B cell (primary cell): ENCODE data around the gene MDGA2. TPM values are rescaled to one million over a fixed set of nuclear protein-coding genes. Genes with fewer than 3 reads are reported as not detected.

ENCODE experiments used
- ATAC-seq: fragments of 200-7000 bp; cut with Tn5 transposase; one replicate; pipeline ENCODE4 v1.10.0; 2021; ENCODE audit warnings: low read depth, mild to moderate bottlenecking, moderate number of reproducible peaks, moderate library complexity
- CTCF ChIA-PET: fragments of 350-600 bp; sonication (Branson Sonifier 250); formaldehyde crosslinking; loops from one replicate; lab custom pipeline; 2021; ENCODE audit warnings: antibody characterized with exemption, inconsistent platforms; lab: Charles Lee
- POLR2A ChIA-PET: fragments of 350-600 bp; sonication (Branson Sonifier 250); formaldehyde crosslinking; loops from one replicate; lab custom pipeline; 2021; ENCODE audit warnings: antibody characterized with exemption; lab: Charles Lee
- DNase-seq: peaks from one replicate; pipeline ENCODE4 v3.0.0; 2013
- H2AFZ ChIP-seq: 2 replicates; pipeline ENCODE4 v1.6.1; 2012; ENCODE audit warnings: mild to moderate bottlenecking, low read depth, low read length; ENCODE audit not compliant: insufficient read depth, poor library complexity, severe bottlenecking
- H3K27ac ChIP-seq, 2 donors: 1 replicate in 1 of 2; 2 replicates in 1 of 2; pipeline ENCODE4 v1.5.1; 2012 to 2013; ENCODE audit warnings: low read length in 2 of 2, mild to moderate bottlenecking in 2 of 2, moderate library complexity in 1 of 2
- H3K27me3 ChIP-seq, 4 experiments: fragments of 200-600 bp in 1 of 4; sonication (generic) in 1 of 4; replicated peaks in 1 of 4; 1 replicate in 2 of 4; 2 replicates in 2 of 4; pipeline versions ENCODE4 v1.6.1 to v1.7.0; 2013 to 2016; ENCODE audit warnings: low read length in 3 of 4, mild to moderate bottlenecking in 2 of 4, mixed read lengths in 1 of 4, moderate library complexity in 1 of 4; ENCODE audit not compliant: insufficient read depth in 4 of 4, control insufficient read depth in 3 of 4; ENCODE audit errors: control extremely low read depth in 1 of 4
- H3K36me3 ChIP-seq, 2 experiments: replicated peaks in 1 of 2; 1 replicate in 1 of 2; 2 replicates in 1 of 2; pipeline versions ENCODE4 v1.6.1 to v1.7.1; 2013; ENCODE audit warnings: low read length in 1 of 2; ENCODE audit not compliant: insufficient read depth in 2 of 2, control insufficient read depth in 1 of 2; ENCODE audit errors: control extremely low read depth in 1 of 2, extremely low read depth in 1 of 2
- H3K4me1 ChIP-seq, 2 donors: fragments of 200-600 bp in 1 of 2; sonication (generic) in 1 of 2; 1 replicate in 1 of 2; 2 replicates in 1 of 2; pipeline versions ENCODE4 v1.5.1 to v1.6.1; 2013 to 2017; ENCODE audit warnings: low read length in 2 of 2; ENCODE audit not compliant: control insufficient read depth in 2 of 2, insufficient read depth in 2 of 2
- H3K4me2 ChIP-seq: replicated peaks from 2 replicates; pipeline ENCODE3; 2012; ENCODE audit warnings: mild to moderate bottlenecking, low read depth, low read length; ENCODE audit not compliant: poor library complexity, severe bottlenecking
- H3K4me3 ChIP-seq, 5 experiments: fragments of 200-600 bp in 1 of 5; sonication (generic) in 1 of 5; 1 replicate in 3 of 5; 2 replicates in 2 of 5; pipeline versions ENCODE4 v1.5.1 to v1.7.0; 2011 to 2016; ENCODE audit warnings: low read length in 4 of 5, mild to moderate bottlenecking in 4 of 5, low read depth in 2 of 5, control low read depth in 1 of 5, moderate library complexity in 1 of 5; ENCODE audit not compliant: insufficient read depth in 1 of 5; ENCODE audit errors: control extremely low read depth in 1 of 5, extremely low read depth in 1 of 5
- H3K79me2 ChIP-seq: fragments of 200-600 bp; sonication (generic); one replicate; pipeline ENCODE4 v1.6.0; 2016; ENCODE audit warnings: low read length; ENCODE audit not compliant: control insufficient read depth, insufficient read depth
- H3K9ac ChIP-seq: fragments of 200-600 bp; sonication (generic); 2 replicates; pipeline ENCODE4 v1.6.1; 2017; ENCODE audit warnings: mild to moderate bottlenecking, low read length, moderate library complexity
- H3K9me3 ChIP-seq, 3 donors: one replicate each; pipeline versions ENCODE4 v1.6.1 to v1.7.1; 2013; ENCODE audit warnings: low read length in 2 of 3; ENCODE audit not compliant: control insufficient read depth in 2 of 3, insufficient read depth in 1 of 3; ENCODE audit errors: control extremely low read depth in 1 of 3
- H4K20me1 ChIP-seq: 2 replicates; pipeline ENCODE4 v1.6.0; 2012; ENCODE audit warnings: mild to moderate bottlenecking, low read length; ENCODE audit not compliant: insufficient read depth, control insufficient read depth, poor library complexity, severe bottlenecking
- H3K27ac Mint-ChIP-seq: one replicate; pipeline ENCODE4 v1.8.0; 2021; ENCODE audit warnings: mixed read lengths
- H3K27me3 Mint-ChIP-seq: one replicate; pipeline ENCODE4 v1.8.0; 2021; ENCODE audit warnings: mixed read lengths
- H3K4me1 Mint-ChIP-seq: one replicate; pipeline ENCODE4 v1.8.0; 2021; ENCODE audit warnings: mixed read lengths
- H3K4me3 Mint-ChIP-seq: one replicate; pipeline ENCODE4 v1.8.0; 2021; ENCODE audit warnings: mixed read lengths
- H3K9me3 Mint-ChIP-seq: one replicate; pipeline ENCODE4 v1.8.0; 2022; ENCODE audit warnings: mixed read lengths; ENCODE audit not compliant: insufficient read depth
- EZH2 ChIP-seq: IDR thresholded peaks from 2 replicates; pipeline ENCODE4 v1.6.1; 2012; ENCODE audit warnings: borderline replicate concordance, low read depth, mild to moderate bottlenecking, moderate library complexity, low read length; ENCODE audit not compliant: insufficient read depth, poor library complexity, severe bottlenecking
- WGBS: methylation state at CpG from one replicate; pipeline ENCODE4 v1.1.5; 2013; ENCODE audit warnings: missing lambda C conversion rate; ENCODE audit not compliant: insufficient coverage; 5-methylcytosine and 5-hydroxymethylcytosine counted together
- intact Hi-C: fragments of 100-400 bp; cut with micrococcal nuclease; formaldehyde crosslinking; loops from one replicate; pipeline ENCODE4 v1.10.0; 2022
- polyA plus RNA-seq: library from polyadenylated mRNA; depleted of rRNA; stranded (reverse); fragments of >200 nt; gene quantifications from 2 replicates; pipeline ENCODE4 v1.2.3, GENCODE V29; 2012
- total RNA-seq, 2 donors: library from RNA; stranded (reverse); fragments of 120-200 nt in 1 of 2; gene quantifications; 1 replicate in 1 of 2; 2 replicates in 1 of 2; pipeline versions ENCODE4 v1.2.3 to v1.2.4, GENCODE V29; 2013 to 2022
- TF ChIP-seq, protein P1 (sequence below): fragments of 200-600 bp; IDR thresholded peaks from one replicate; pipeline ENCODE4 v1.8.0; 2022; ENCODE audit warnings: antibody characterized with exemption, mild to moderate bottlenecking

The MDGA2 gene
- total and polyA plus RNA-seq, 2 donors (not counting 1 experiment from before 2014, with no cell fraction given), result not detected

DNA sequence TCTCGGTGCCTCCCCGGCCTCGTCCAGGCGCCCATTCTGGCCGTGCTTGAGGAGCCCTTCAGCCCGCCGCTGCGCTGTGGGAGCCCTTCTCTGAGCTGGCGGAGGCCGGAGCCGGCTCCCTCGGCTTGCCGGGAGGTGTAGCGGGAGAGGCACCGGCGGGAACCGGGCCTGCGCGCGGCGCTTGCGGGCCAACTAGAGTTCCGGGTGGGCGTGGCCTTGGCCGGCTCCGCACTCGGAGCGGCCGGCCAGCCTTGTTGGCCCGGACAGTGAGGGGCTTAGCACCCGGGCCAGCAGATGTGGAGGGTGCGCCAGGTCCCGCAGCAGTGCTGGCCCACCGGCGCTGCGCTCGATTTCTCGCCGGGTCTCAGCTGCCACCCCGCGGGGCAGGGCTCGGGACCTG, 855.1 kb downstream of the MDGA2 start:
- Histone ChIP-seq H3K79me2 (no peaks in the 10 kb centered on the region), H2AFZ (no peak overlapping the region), H3K27me3 (no peaks in the 10 kb centered on the region), H3K4me1 (no peaks in the 10 kb centered on the region), H3K4me3 (no peak overlapping the region), H3K27ac (no peak overlapping the region), H4K20me1 (no peaks in the 10 kb centered on the region), H3K9me3 (peaks cover 0 to 3% (median 0%) of the 10 kb centered on the region in 3 donors), H3K4me2 (no peak overlapping the region), H3K36me3 (no peaks in the 10 kb centered on the region), H3K9ac (no peak overlapping the region)
- Mint-ChIP-seq H3K9me3 (no peaks in the 10 kb centered on the region), H3K4me1 (no peaks in the 10 kb centered on the region), H3K27me3 (no peaks in the 10 kb centered on the region), H3K4me3 (no peak overlapping the region), H3K27ac (no peak overlapping the region)
- POLR2A ChIA-PET, result no interaction called here
- TF ChIP-seq EZH2, result no peak
- TF ChIP-seq, protein P1, sequence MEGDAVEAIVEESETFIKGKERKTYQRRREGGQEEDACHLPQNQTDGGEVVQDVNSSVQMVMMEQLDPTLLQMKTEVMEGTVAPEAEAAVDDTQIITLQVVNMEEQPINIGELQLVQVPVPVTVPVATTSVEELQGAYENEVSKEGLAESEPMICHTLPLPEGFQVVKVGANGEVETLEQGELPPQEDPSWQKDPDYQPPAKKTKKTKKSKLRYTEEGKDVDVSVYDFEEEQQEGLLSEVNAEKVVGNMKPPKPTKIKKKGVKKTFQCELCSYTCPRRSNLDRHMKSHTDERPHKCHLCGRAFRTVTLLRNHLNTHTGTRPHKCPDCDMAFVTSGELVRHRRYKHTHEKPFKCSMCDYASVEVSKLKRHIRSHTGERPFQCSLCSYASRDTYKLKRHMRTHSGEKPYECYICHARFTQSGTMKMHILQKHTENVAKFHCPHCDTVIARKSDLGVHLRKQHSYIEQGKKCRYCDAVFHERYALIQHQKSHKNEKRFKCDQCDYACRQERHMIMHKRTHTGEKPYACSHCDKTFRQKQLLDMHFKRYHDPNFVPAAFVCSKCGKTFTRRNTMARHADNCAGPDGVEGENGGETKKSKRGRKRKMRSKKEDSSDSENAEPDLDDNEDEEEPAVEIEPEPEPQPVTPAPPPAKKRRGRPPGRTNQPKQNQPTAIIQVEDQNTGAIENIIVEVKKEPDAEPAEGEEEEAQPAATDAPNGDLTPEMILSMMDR, result no peak
- no peak for ATAC-seq
- 97% methylated on average over 33 of the region's 42 CpGs for WGBS
- DNase-seq, result no peak
- intact Hi-C loops, result no loop called here
- CTCF ChIA-PET, result no interaction called here

DNA sequence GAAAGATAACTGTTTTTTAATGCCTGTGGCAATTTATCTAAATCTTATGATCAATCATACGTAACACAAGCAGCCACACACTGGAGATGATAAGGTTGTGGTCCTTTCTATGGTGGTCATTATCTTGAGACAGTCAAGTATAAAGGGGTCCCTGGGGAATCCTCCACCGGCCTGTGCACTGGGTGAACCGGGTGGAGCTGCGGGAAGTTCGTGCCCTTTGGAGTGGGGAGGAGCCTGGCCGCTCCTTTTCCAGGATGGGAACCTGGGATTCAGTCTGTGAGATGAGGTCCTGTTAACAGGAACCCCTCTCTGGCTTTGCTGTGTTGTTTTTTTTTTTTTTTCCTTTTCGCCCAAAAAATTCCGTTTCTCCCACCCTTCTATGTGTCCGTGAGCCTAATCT, 856.3 kb downstream of the MDGA2 start:
- Histone ChIP-seq H3K4me2 (no peak overlapping the region), H3K9ac (no peak overlapping the region), H3K27ac (no peak overlapping the region), H3K4me3 (no peak overlapping the region), H3K36me3 (no peaks in the 10 kb centered on the region), H3K9me3 (peaks cover 0 to 3% (median 0%) of the 10 kb centered on the region in 3 donors), H4K20me1 (no peaks in the 10 kb centered on the region), H2AFZ (no peak overlapping the region), H3K79me2 (no peaks in the 10 kb centered on the region), H3K4me1 (no peaks in the 10 kb centered on the region), H3K27me3 (no peaks in the 10 kb centered on the region)
- Mint-ChIP-seq H3K4me1 (no peaks in the 10 kb centered on the region), H3K27ac (no peak overlapping the region), H3K9me3 (no peaks in the 10 kb centered on the region), H3K27me3 (no peaks in the 10 kb centered on the region), H3K4me3 (no peak overlapping the region)
- 79% methylated on average over 5 of the region's 9 CpGs for WGBS
- TF ChIP-seq, protein P1, result no peak
- TF ChIP-seq EZH2, result no peak
- ChIA-PET POLR2A (no interaction called here), CTCF (no interaction called here)
- intact Hi-C loops, result no loop called here
- DNase-seq (no peak), ATAC-seq (no peak)
